ENCODE measurements around the gene ALB.

ALB gene

GRCh38 chr4:73452953-73453700, 49.0 kb downstream of the ALB start:
- no peak for DNase-seq

DNA sequence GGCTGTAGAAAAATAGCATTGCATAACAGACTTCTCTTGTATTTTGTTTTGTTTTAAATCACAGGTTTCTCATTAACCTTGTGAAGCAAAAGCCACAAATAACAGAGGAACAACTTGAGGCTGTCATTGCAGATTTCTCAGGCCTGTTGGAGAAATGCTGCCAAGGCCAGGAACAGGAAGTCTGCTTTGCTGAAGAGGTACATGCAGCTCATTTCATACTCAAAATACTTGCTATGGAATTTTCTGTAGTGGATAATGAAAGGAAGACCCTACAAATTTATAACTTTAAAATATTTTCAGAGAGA, 49.6 kb downstream of the ALB start:
- no peak for DNase-seq

DNA sequence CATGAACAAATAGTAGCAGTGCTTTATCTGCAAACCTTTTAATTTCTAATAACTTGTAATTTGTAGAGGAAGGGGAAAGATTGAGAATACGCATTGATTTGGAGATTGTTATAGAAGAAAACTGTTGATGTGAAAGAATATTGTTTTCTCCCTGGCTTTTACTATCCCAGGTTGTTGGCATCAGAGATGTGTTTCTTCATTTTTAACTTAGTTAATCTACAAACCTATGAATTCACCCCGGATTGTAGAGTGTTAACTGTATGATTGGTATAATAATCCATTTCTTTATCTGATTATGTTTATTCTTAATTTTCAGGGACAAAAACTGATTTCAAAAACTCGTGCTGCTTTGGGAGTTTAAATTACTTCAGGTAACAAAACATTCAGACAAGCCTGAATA, 50.8 kb downstream of the ALB start:
- no peak for DNase-seq

GRCh38 chr4:73456177-73457022, 52.3 kb downstream of the ALB start:
- DNase-seq, result no peak

DNA sequence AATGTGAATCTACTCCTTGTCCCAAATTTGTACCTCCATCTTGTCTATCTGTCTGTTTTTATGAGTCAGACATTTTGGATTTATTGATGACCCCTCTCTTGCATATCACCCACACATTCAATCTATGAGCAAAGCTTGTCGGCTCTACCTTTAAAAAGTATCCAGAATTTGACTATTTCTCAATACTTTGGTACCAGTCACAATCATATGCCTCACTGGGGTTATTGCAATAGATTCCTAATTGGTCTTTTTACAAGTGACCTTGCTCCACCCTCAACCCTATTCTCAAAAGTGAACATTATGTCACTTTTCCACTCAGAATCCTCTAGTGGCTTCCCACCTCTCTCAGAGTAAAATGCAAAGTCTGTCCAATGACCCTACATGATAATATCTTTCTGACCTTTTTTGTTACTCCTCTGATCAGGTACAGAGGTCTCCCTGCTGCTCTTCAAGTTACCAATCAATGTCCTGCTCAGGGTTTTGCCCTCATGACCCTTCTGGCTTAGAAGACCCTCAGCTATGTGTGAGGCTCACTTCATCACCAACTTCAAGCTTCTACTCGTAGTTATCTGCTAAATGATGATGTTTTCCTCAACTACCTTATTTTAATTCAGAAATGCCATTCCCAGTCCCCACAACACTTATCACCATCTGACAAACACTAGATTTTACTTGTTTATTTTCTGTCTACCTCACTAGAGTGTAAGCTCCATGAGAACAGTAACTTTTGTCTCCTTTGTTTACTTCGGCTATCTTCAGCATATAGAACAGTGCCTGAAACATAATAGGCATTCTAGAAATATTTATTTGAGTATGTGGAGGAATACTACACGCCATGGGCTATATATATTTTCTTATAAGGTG, 54.3 kb downstream of the ALB start:
- DNase-seq, result no peak

- DNase-seq, result no peak
Measured at GRCh38 chr4:73459048-73459421, 54.9 kb downstream of the ALB start.

DNA sequence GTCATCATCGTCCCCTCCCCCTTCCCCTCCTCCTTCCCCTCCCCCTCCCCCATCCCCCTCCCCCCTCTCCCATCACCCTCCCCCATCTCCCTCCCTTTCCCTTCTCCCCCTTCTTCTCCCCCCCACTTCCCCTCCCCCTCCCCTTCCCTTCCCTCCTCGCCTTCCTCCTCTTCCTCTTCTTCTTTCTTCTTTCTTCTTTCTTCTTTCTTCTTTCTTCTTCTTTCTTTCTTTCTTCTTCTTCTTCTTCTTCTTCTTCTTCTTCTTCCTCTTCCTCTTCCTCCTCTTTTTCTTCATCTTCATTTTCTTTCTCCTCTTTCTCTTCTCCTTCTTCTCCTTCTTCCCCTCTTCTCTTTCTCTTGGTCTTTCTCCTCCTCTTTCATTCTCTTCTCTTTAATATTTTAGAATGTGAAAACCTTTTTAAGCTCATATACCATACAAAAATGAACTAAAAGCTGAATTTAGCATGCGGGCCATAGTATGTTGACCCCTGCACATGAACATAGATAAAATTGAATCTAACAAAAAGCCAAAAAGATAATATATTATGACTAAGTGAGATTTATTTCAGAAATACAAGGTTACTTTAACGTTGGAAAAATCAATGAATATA, 56.9 kb downstream of the ALB start:
- DNase-seq, result no peak

DNA sequence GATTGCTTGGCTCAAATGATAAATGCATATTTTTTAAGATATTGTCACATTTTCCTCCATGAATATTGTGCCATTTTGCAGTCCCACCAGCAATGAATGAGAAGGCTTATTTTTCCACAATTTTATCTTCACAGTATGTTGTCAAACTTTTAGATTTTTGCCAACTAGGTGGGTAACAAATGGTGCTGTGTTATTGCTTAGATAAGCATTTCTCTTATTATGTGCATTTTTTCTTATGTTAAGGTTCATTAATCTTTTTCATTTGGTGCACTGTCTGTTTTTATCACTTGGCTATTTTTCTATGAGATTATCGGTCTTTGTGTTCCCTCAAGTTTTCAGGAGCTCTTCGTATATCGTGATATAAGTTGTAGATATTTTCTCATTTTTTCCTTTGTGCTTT, 64.1 kb downstream of the ALB start:
- no peak for DNase-seq

DNA sequence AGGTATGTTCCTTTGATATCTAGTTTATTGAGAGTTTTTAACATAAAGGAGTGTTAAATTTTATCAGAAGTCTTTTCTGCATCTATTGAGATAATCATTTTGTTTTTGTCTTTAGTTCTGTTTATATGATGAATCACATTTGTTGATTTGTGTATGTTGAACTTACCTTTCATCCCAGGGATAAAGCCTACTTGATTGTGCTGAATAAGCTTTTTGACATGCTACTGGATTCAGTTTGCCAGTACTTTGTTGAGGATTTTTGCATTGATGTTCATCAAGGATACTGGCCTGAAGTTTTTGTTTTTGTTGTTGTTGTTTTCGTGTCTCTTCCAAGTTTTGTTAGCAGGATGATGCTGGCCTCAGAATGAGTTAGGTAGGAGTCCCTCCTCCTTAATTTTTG, 66.6 kb downstream of the ALB start:
- DNase-seq, result no peak
